Tibial nerve (tissue), 3 donors: ENCODE measurements around the gene LTBR.

Experiments
- POLR2A ChIP-seq, 2 donors: fragments of 450-650 bp; IDR thresholded peaks; one replicate each; pipeline ENCODE4 v1.6.1; 2017; ENCODE audit warnings: antibody characterized with exemption in 2 of 2, mild to moderate bottlenecking in 2 of 2, moderate library complexity in 2 of 2
- TF ChIP-seq, protein P1 (sequence below), 5 experiments: fragments of 200-600 bp in 3 of 5; fragments of 450-650 bp in 2 of 5; sonication (generic) in 3 of 5; IDR thresholded peaks; one replicate each; pipeline ENCODE4 v1.5.1; 2016 to 2019; ENCODE audit warnings: antibody characterized with exemption in 5 of 5, mild to moderate bottlenecking in 3 of 5, moderate library complexity in 2 of 5

- TF ChIP-seq POLR2A (IDR thresholded peaks at IDR 0.05), result no peak
- TF ChIP-seq, protein P1, sequence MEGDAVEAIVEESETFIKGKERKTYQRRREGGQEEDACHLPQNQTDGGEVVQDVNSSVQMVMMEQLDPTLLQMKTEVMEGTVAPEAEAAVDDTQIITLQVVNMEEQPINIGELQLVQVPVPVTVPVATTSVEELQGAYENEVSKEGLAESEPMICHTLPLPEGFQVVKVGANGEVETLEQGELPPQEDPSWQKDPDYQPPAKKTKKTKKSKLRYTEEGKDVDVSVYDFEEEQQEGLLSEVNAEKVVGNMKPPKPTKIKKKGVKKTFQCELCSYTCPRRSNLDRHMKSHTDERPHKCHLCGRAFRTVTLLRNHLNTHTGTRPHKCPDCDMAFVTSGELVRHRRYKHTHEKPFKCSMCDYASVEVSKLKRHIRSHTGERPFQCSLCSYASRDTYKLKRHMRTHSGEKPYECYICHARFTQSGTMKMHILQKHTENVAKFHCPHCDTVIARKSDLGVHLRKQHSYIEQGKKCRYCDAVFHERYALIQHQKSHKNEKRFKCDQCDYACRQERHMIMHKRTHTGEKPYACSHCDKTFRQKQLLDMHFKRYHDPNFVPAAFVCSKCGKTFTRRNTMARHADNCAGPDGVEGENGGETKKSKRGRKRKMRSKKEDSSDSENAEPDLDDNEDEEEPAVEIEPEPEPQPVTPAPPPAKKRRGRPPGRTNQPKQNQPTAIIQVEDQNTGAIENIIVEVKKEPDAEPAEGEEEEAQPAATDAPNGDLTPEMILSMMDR (IDR thresholded peaks at IDR 0.05), result no peak
Measured at GRCh38 chr12:6340745-6341416, 43.1 kb upstream of the LTBR start.
